CD14-positive monocyte (primary cell): ENCODE results near the gene PRPF4. TPM values are rescaled to one million over a fixed set of nuclear protein-coding genes. Genes with fewer than 3 reads are reported as not detected.

Experiments
- DNase-seq, 3 donors: peaks; one replicate each; pipeline ENCODE4 v3.0.0-alpha.2; 2011 to 2022
- H2AFZ ChIP-seq: 2 replicates; pipeline ENCODE4 v1.6.0; 2012; ENCODE audit warnings: mild to moderate bottlenecking, low read depth, low read length, inconsistent platforms; ENCODE audit not compliant: insufficient read depth, poor library complexity, severe bottlenecking
- H3K27ac ChIP-seq, 2 donors: 1 replicate in 1 of 2; 2 replicates in 1 of 2; pipeline ENCODE4 v1.5.1; 2012 to 2013; ENCODE audit warnings: low read length in 2 of 2, control low read depth in 1 of 2, inconsistent platforms in 1 of 2, low read depth in 1 of 2, mild to moderate bottlenecking in 1 of 2
- H3K27me3 ChIP-seq, 2 donors: one replicate each; pipeline versions ENCODE4 v1.6.0 to v1.6.1; 2011 to 2013; ENCODE audit warnings: low read length in 2 of 2; ENCODE audit not compliant: control insufficient read depth in 2 of 2, insufficient read depth in 2 of 2
- H3K36me3 ChIP-seq, 2 donors: replicated peaks in 1 of 2; 1 replicate in 1 of 2; 2 replicates in 1 of 2; pipeline versions ENCODE4 v1.5.1 to v1.6.1; 2012 to 2013; ENCODE audit warnings: low read length in 2 of 2, control low read depth in 1 of 2, inconsistent platforms in 1 of 2, mild to moderate bottlenecking in 1 of 2; ENCODE audit not compliant: insufficient read depth in 2 of 2, control insufficient read depth in 1 of 2
- H3K4me1 ChIP-seq, 2 donors: 1 replicate in 1 of 2; 2 replicates in 1 of 2; pipeline versions ENCODE4 v1.5.1 to v1.6.1; 2012 to 2013; ENCODE audit warnings: low read length in 2 of 2, control low read depth in 1 of 2, inconsistent platforms in 1 of 2, mild to moderate bottlenecking in 1 of 2, moderate library complexity in 1 of 2; ENCODE audit not compliant: insufficient read depth in 2 of 2, control insufficient read depth in 1 of 2
- H3K4me2 ChIP-seq: replicated peaks from 2 replicates; pipeline ENCODE3; 2012; ENCODE audit warnings: low read length, moderate library complexity, mild to moderate bottlenecking; ENCODE audit not compliant: poor library complexity, severe bottlenecking; ENCODE audit errors: extremely low read depth
- H3K4me3 ChIP-seq, 3 experiments: fragments of 200-600 bp in 1 of 3; sonication (generic) in 1 of 3; replicated peaks in 1 of 3; 1 replicate in 2 of 3; 2 replicates in 1 of 3; pipeline ENCODE4 v1.5.1; 2011 to 2013; ENCODE audit warnings: low read length in 3 of 3, mild to moderate bottlenecking in 3 of 3, control low read depth in 2 of 3, low read depth in 2 of 3, inconsistent platforms in 1 of 3, moderate library complexity in 1 of 3
- H3K79me2 ChIP-seq: 2 replicates; pipeline ENCODE4 v1.6.0; 2012; ENCODE audit warnings: mild to moderate bottlenecking, control low read depth, inconsistent platforms, low read length, moderate library complexity; ENCODE audit not compliant: insufficient read depth
- H3K9ac ChIP-seq: 2 replicates; pipeline ENCODE4 v1.6.0; 2017; ENCODE audit warnings: low read length, mild to moderate bottlenecking; ENCODE audit not compliant: insufficient read depth, poor library complexity, severe bottlenecking
- H3K9me3 ChIP-seq, 2 donors: replicated peaks in 1 of 2; 1 replicate in 1 of 2; 2 replicates in 1 of 2; pipeline versions ENCODE4 v1.5.1 to v1.6.1; 2012 to 2013; ENCODE audit warnings: low read length in 2 of 2, control low read depth in 1 of 2; ENCODE audit not compliant: control insufficient read depth in 1 of 2, insufficient read depth in 1 of 2
- H4K20me1 ChIP-seq: 2 replicates; pipeline ENCODE4 v1.6.0; 2012; ENCODE audit warnings: mild to moderate bottlenecking, low read length, control low read depth, moderate library complexity; ENCODE audit not compliant: insufficient read depth
- H3K27ac Mint-ChIP-seq, 7 donors: one replicate each; pipeline ENCODE4 v1.8.0; 2020; ENCODE audit warnings: mild to moderate bottlenecking in 7 of 7, mixed read lengths in 7 of 7, moderate library complexity in 6 of 7, inconsistent platforms in 2 of 7
- H3K27me3 Mint-ChIP-seq, 3 donors: one replicate each; pipeline ENCODE4 v1.8.0; 2021 to 2022; ENCODE audit warnings: low read depth in 3 of 3, mild to moderate bottlenecking in 3 of 3, mixed read lengths in 3 of 3, moderate library complexity in 3 of 3, inconsistent platforms in 1 of 3
- H3K36me3 Mint-ChIP-seq, 2 donors: one replicate each; pipeline ENCODE4 v1.8.0; 2020; ENCODE audit warnings: mixed read lengths in 2 of 2, inconsistent platforms in 1 of 2, mild to moderate bottlenecking in 1 of 2
- H3K4me1 Mint-ChIP-seq: one replicate; pipeline ENCODE4 v1.8.0; 2020; ENCODE audit warnings: mild to moderate bottlenecking, mixed read lengths
- H3K4me3 Mint-ChIP-seq, 2 donors: one replicate each; pipeline ENCODE4 v1.8.0; 2020; ENCODE audit warnings: mild to moderate bottlenecking in 2 of 2, mixed read lengths in 2 of 2, moderate library complexity in 1 of 2
- H3K9me3 Mint-ChIP-seq, 7 donors: one replicate each; pipeline ENCODE4 v1.8.0; 2020 to 2022; ENCODE audit warnings: mixed read lengths in 7 of 7, mild to moderate bottlenecking in 6 of 7, moderate library complexity in 6 of 7, inconsistent platforms in 2 of 7
- CTCF ChIP-seq: fragments of 200-600 bp; IDR thresholded peaks from one replicate; pipeline ENCODE4 v1.8.0; 2022; ENCODE audit warnings: antibody characterized with exemption, mild to moderate bottlenecking
- WGBS: methylation state at CpG from one replicate; pipeline ENCODE4 v1.1.5; 2013; ENCODE audit warnings: missing lambda C conversion rate; ENCODE audit not compliant: insufficient coverage; 5-methylcytosine and 5-hydroxymethylcytosine counted together
- intact Hi-C, 2 donors: fragments of 100-400 bp; cut with micrococcal nuclease; formaldehyde crosslinking; loops; one replicate each; pipeline versions ENCODE4 v1.15.0 to v1.15.1; 2023
- polyA plus RNA-seq, 3 donors: library from polyadenylated mRNA; depleted of rRNA in 1 of 3; unstranded in 2 of 3; stranded (reverse) in 1 of 3; fragments of 300-500 nt in 2 of 3; fragments of >200 nt in 1 of 3; fragmentation: Illumina TruSeq in 2 of 3; gene quantifications; 1 replicate in 2 of 3; 2 replicates in 1 of 3; pipeline ENCODE4 v1.2.3, GENCODE V29; 2012 to 2021

PRPF4 gene
- polyA plus RNA-seq, 3 donors, result 13.0 to 23.8 (median 22.1) TPM

- TF ChIP-seq CTCF, result no peak
- Histone ChIP-seq H3K4me1 (no peaks in the 10 kb centered on the region), H3K9me3 (no peaks in the 10 kb centered on the region), H3K9ac (no peak overlapping the region), H3K4me2 (no peak overlapping the region), H3K27ac (no peak overlapping the region), H2AFZ (no peak overlapping the region), H3K4me3 (no peak overlapping the region), H4K20me1 (no peaks in the 10 kb centered on the region), H3K79me2 (no peaks in the 10 kb centered on the region), H3K36me3 (no peaks in the 10 kb centered on the region), H3K27me3 (no peaks in the 10 kb centered on the region)
- no peak for DNase-seq
- intact Hi-C loops, result no loop called here
- H3K27ac Mint-ChIP-seq, result peak overlapping the region in 1 of 7 donors; percentile 17
- H3K9me3 Mint-ChIP-seq, result peaks cover 0 to 2% (median 0%) of the 10 kb centered on the region in 7 donors
- H3K4me1 Mint-ChIP-seq, result no peaks in the 10 kb centered on the region
- no peaks in the 10 kb centered on the region for H3K27me3 Mint-ChIP-seq
- H3K36me3 Mint-ChIP-seq, result no peaks in the 10 kb centered on the region
- no peak overlapping the region for H3K4me3 Mint-ChIP-seq
- WGBS, result 100% methylated on average over 1 of the region's 2 CpGs
Measured at GRCh38 chr9:113317777-113318176, 42.3 kb downstream of the PRPF4 start.

- H3K4me3 Mint-ChIP-seq, result no peak overlapping the region
- no peaks in the 10 kb centered on the region for H3K4me1 Mint-ChIP-seq
- no peak overlapping the region for H3K27ac ChIP-seq
- peaks cover 0 to 1% (median 0%) of the 10 kb centered on the region in 3 donors for H3K27me3 Mint-ChIP-seq
- no peak overlapping the region for H3K4me3 ChIP-seq
- H3K4me1 ChIP-seq, result no peaks in the 10 kb centered on the region
- no peak overlapping the region for H3K27ac Mint-ChIP-seq
- H3K9me3 Mint-ChIP-seq, result peaks cover 0 to 2% (median 0%) of the 10 kb centered on the region in 7 donors
- intact Hi-C loops, result no loop called here
- H4K20me1 ChIP-seq, result no peaks in the 10 kb centered on the region
- WGBS, result no CpG with 5 or more reads among the region's 2 CpGs
- H3K79me2 ChIP-seq, result no peaks in the 10 kb centered on the region
- H3K4me2 ChIP-seq, result no peak overlapping the region
- no peak for TF ChIP-seq CTCF
- no peaks in the 10 kb centered on the region for H3K27me3 ChIP-seq
- no peaks in the 10 kb centered on the region for H3K9me3 ChIP-seq
- H3K36me3 ChIP-seq, result no peaks in the 10 kb centered on the region
- DNase-seq, result no peak
- no peak overlapping the region for H2AFZ ChIP-seq
- H3K36me3 Mint-ChIP-seq, result no peaks in the 10 kb centered on the region
- no peak overlapping the region for H3K9ac ChIP-seq
Measured at GRCh38 chr9:113319054-113319453, 43.6 kb downstream of the PRPF4 start.
